Measurements from ENCODE around the gene MRPL49.

- no peak for TF ChIP-seq ATF2 (CRISPR knock-in tag; IDR thresholded peaks at IDR 0.05; ENCODE audit: borderline replicate concordance, low read depth)
- no peak for TF ChIP-seq FOXJ3 (CRISPR knock-in tag; IDR thresholded peaks at IDR 0.05; ENCODE audit: borderline replicate concordance)
- TF ChIP-seq ZNF423 (CRISPR knock-in tag; IDR thresholded peaks at IDR 0.05), result no peak
- TF ChIP-seq CTCF (IDR thresholded peaks at IDR 0.05), result no peak
- TF ChIP-seq ZNF121 (CRISPR knock-in tag; IDR thresholded peaks at IDR 0.05), result no peak
- TF ChIP-seq CREB1 (CRISPR knock-in tag; IDR thresholded peaks at IDR 0.05), result no peak
- no peak for TF ChIP-seq SOX15 (CRISPR knock-in tag; IDR thresholded peaks at IDR 0.05)
- TF ChIP-seq NR2C2 (CRISPR knock-in tag; IDR thresholded peaks at IDR 0.05), result no peak
- no peak for TF ChIP-seq E2F4 (CRISPR knock-in tag; IDR thresholded peaks at IDR 0.05; ENCODE audit: borderline replicate concordance, low read depth)
- TF ChIP-seq JUN (CRISPR knock-in tag; IDR thresholded peaks at IDR 0.05), result no peak
- no peak for TF ChIP-seq ATF6 (CRISPR knock-in tag; IDR thresholded peaks at IDR 0.05)
These were observed 43.5 kb downstream of the MRPL49 start for GRCh38 chr11:65165410-65166317.

Measured in WTC11 (cell line).